ENCODE measurements around the gene RAC3. TPM values are rescaled to one million over a fixed set of nuclear protein-coding genes. Genes with fewer than 3 reads are reported as not detected.

RAC3 gene
- total RNA-seq, 1 experiment from 2014 or later, result 120 TPM

DNA sequence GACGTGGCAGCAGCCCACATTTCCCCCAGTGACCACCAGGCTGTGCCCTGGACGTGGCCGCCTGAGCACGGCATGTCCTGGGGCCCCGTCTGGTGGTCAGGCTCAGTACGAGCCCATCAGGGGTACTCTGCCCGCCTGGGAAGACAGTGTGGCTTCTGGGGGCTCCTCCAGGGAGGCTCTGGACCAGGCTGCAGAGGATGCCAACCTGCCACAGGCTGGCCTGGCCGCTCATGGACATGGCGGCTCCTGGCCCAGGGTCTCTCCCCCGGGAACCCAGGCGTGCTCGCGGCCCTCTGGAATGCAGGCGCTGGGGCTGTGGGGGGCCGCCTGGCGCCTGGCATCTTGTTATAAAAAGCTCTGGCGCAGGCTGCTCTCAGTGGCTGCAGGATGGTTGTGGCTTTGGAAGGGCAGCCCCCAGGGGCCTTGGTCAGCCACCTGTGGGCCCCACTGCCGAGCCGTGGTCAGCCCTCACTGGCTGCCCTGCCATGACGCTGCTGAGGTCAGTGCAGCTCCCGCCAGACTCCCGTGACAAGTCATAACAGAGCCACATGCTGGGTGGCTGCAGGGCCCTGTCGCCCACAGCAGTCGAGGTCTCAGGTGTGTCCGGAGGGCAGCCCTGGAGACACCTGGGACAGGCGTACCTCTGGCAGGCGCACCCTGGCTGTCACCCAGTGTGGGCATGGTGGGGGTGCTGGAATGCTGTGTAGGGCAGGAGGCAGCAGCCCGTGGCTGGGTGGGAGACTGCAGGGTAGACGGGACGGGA is 23.8 kb upstream of the RAC3 start:
- Histone ChIP-seq H3K9me2 (ENCODE audit: insufficient read depth) (no peaks in the 10 kb centered on the region), H3K79me2 (ENCODE audit: insufficient read depth, low read length) (no peaks in the 10 kb centered on the region), H3K27me3 (ENCODE audit: insufficient read depth, low read length) (no peaks in the 10 kb centered on the region), H3K4me2 (ENCODE audit: low read length) (no peak overlapping the region), H3K27ac (ENCODE audit: low read depth, low read length) (peak overlapping the region; percentile 5; the same call in 1 of the 2 replicates), H3K9me3 (ENCODE audit: control insufficient read depth in 1 of 2, insufficient read depth in 1 of 2, low read depth in 1 of 2, low read length in 2 of 2) (no peaks in the 10 kb centered on the region), H3K36me3 (ENCODE audit: control insufficient read depth in 1 of 2, insufficient read depth in 2 of 2, low read length in 2 of 2) (no peaks in the 10 kb centered on the region), H3K4me3 (replicated peaks in 1 of 2; ENCODE audit: low read depth in 1 of 2, low read length in 2 of 2) (no peak overlapping the region), H2AFZ (ENCODE audit: low read depth, low read length, poor library complexity, severe bottlenecking) (no peak overlapping the region), H4K20me1 (ENCODE audit: insufficient read depth) (no peaks in the 10 kb centered on the region), H3K9ac (ENCODE audit: low read length) (no peak overlapping the region), H3K4me1 (ENCODE audit: control insufficient read depth in 1 of 2, insufficient read depth in 2 of 2, low read length in 2 of 2) (peaks cover 23 to 30% of the 10 kb centered on the region in 2 experiments)
- ChIA-PET CTCF (no interaction called here), POLR2A (no interaction called here), RAD21 (ENCODE audit: low non-redundant PET in 1 of 2, low total read pairs in 2 of 2, uncharacterized antibody in 2 of 2, unreplicated experiment in 2 of 2) (no interaction called here)
- ATAC-seq (no peak), DNase-seq (ENCODE audit: low read depth, low spot score) (no peak)
- BruUV-seq (replicated peaks), result no TSS peak
- no peak for TF ChIP-seq POLR2A (IDR thresholded peaks at IDR 0.05; ENCODE audit: borderline replicate concordance, extremely low read depth, insufficient read depth, insufficient read length)
- TF ChIP-seq ELF1 (IDR thresholded peaks at IDR 0.05; ENCODE audit: borderline replicate concordance, low read depth), result no peak
- TF ChIP-seq, protein P1, sequence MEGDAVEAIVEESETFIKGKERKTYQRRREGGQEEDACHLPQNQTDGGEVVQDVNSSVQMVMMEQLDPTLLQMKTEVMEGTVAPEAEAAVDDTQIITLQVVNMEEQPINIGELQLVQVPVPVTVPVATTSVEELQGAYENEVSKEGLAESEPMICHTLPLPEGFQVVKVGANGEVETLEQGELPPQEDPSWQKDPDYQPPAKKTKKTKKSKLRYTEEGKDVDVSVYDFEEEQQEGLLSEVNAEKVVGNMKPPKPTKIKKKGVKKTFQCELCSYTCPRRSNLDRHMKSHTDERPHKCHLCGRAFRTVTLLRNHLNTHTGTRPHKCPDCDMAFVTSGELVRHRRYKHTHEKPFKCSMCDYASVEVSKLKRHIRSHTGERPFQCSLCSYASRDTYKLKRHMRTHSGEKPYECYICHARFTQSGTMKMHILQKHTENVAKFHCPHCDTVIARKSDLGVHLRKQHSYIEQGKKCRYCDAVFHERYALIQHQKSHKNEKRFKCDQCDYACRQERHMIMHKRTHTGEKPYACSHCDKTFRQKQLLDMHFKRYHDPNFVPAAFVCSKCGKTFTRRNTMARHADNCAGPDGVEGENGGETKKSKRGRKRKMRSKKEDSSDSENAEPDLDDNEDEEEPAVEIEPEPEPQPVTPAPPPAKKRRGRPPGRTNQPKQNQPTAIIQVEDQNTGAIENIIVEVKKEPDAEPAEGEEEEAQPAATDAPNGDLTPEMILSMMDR (IDR thresholded peaks at IDR 0.05 in 2 of 3, conservative IDR thresholded peaks at IDR 0.05 in 1 of 3; ENCODE audit: borderline replicate concordance in 1 of 3, insufficient read depth in 1 of 3, low read depth in 2 of 3, low read length in 2 of 3), result no peak
- no peak for TF ChIP-seq EZH2phosphoT487 (IDR thresholded peaks at IDR 0.05; ENCODE audit: borderline replicate concordance)
- intact Hi-C loops (cut with micrococcal nuclease), result no loop called here

DNA sequence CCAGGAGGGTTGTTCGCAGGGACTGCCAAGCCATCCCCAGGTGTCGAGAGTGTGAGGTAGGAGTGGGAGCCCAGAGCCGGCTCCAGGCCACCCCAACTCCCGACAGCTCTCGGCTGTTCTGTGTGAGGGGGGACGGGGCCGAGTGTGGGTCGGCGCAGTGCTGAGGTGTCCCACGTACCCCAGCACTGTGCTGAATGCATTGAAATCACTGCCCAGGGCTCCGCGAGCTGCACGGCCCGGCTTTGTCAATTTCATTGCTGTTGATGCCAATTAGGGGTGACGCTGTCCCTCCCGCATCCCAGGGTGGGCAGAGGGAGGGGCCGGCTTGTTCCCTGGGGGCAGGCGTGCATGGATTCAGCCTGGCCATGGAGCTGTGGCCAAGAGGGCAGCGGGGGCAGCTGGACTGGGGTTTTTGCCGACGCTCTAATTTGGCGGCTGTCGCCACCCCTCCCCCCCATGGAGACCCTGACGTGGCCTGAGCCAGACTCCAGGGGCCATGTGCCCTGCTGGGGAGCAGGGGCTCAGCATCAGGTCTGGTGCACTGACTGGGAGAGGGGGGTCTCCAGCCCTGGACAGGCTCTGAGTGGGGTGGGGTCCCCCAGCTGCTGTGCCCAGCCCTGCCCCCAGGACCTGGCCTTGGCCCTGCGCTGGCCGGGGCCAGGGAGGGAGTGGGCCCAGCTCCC is 23.1 kb upstream of the RAC3 start:
- DNase-seq (ENCODE audit: low read depth, low spot score), result no peak
- H3K4me1 ChIP-seq (ENCODE audit: control insufficient read depth in 1 of 2, insufficient read depth in 2 of 2, low read length in 2 of 2), result peaks cover 15 to 22% of the 10 kb centered on the region in 2 experiments
- ChIA-PET CTCF (no interaction called here), POLR2A (no interaction called here), RAD21 (ENCODE audit: low non-redundant PET in 1 of 2, low total read pairs in 2 of 2, uncharacterized antibody in 2 of 2, unreplicated experiment in 2 of 2) (no interaction called here)
- no peak overlapping the region for H2AFZ ChIP-seq (ENCODE audit: low read depth, low read length, poor library complexity, severe bottlenecking)
- peak overlapping the region; percentile 5; the same call in 1 of the 2 replicates for H3K27ac ChIP-seq (ENCODE audit: low read depth, low read length)
- ATAC-seq, result no peak
- no peaks in the 10 kb centered on the region for H4K20me1 ChIP-seq (ENCODE audit: insufficient read depth)
- H3K9me2 ChIP-seq (ENCODE audit: insufficient read depth), result no peaks in the 10 kb centered on the region
- H3K27me3 ChIP-seq (ENCODE audit: insufficient read depth, low read length), result no peaks in the 10 kb centered on the region
- no peaks in the 10 kb centered on the region for H3K79me2 ChIP-seq (ENCODE audit: insufficient read depth, low read length)
- no peak overlapping the region for H3K9ac ChIP-seq (ENCODE audit: low read length)
- intact Hi-C loops (cut with micrococcal nuclease), result no loop called here
- H3K4me2 ChIP-seq (ENCODE audit: low read length), result no peak overlapping the region
- H3K4me3 ChIP-seq (replicated peaks in 1 of 2; ENCODE audit: low read depth in 1 of 2, low read length in 2 of 2), result no peak overlapping the region
- no TSS peak for BruUV-seq (replicated peaks)
- H3K36me3 ChIP-seq (ENCODE audit: control insufficient read depth in 1 of 2, insufficient read depth in 2 of 2, low read length in 2 of 2), result no peaks in the 10 kb centered on the region
- no peaks in the 10 kb centered on the region for H3K9me3 ChIP-seq (ENCODE audit: control insufficient read depth in 1 of 2, insufficient read depth in 1 of 2, low read depth in 1 of 2, low read length in 2 of 2)
- TF ChIP-seq, protein P2, sequence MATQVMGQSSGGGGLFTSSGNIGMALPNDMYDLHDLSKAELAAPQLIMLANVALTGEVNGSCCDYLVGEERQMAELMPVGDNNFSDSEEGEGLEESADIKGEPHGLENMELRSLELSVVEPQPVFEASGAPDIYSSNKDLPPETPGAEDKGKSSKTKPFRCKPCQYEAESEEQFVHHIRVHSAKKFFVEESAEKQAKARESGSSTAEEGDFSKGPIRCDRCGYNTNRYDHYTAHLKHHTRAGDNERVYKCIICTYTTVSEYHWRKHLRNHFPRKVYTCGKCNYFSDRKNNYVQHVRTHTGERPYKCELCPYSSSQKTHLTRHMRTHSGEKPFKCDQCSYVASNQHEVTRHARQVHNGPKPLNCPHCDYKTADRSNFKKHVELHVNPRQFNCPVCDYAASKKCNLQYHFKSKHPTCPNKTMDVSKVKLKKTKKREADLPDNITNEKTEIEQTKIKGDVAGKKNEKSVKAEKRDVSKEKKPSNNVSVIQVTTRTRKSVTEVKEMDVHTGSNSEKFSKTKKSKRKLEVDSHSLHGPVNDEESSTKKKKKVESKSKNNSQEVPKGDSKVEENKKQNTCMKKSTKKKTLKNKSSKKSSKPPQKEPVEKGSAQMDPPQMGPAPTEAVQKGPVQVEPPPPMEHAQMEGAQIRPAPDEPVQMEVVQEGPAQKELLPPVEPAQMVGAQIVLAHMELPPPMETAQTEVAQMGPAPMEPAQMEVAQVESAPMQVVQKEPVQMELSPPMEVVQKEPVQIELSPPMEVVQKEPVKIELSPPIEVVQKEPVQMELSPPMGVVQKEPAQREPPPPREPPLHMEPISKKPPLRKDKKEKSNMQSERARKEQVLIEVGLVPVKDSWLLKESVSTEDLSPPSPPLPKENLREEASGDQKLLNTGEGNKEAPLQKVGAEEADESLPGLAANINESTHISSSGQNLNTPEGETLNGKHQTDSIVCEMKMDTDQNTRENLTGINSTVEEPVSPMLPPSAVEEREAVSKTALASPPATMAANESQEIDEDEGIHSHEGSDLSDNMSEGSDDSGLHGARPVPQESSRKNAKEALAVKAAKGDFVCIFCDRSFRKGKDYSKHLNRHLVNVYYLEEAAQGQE (IDR thresholded peaks at IDR 0.05; ENCODE audit: low read depth), result no peak
- TF ChIP-seq, protein P3, sequence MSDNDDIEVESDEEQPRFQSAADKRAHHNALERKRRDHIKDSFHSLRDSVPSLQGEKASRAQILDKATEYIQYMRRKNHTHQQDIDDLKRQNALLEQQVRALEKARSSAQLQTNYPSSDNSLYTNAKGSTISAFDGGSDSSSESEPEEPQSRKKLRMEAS (IDR thresholded peaks at IDR 0.05), result no peak
- TF ChIP-seq CEBPB (IDR thresholded peaks at IDR 0.05; ENCODE audit: low read depth) (no peak), JUND (IDR thresholded peaks at IDR 0.05) (no peak), RAD21 (IDR thresholded peaks at IDR 0.05; ENCODE audit: low read depth) (no peak)
- TF ChIP-seq, protein P4, sequence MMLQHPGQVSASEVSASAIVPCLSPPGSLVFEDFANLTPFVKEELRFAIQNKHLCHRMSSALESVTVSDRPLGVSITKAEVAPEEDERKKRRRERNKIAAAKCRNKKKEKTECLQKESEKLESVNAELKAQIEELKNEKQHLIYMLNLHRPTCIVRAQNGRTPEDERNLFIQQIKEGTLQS (IDR thresholded peaks at IDR 0.05), result no peak
